ENCODE data around the gene CEPT1.

Gene CEPT1

DNA sequence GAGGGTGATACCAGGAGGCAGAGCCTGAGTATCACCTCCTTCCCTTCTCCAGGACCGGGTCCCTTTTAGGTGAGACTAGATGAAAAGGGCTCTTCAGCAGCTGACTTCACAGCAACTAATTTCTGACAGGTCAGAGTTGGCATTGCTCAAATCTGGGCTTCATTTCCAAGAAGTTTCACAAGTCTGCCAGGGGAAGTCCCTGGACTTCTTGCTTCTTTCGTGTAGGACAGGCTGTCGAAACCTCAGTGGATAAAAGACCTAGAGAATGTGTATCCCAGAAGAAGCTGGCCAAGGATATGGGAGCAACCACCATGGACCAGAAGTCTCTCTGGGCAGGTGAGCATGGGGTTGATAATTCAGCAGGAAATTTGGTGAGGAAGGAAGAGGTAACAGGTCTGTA is 87.4 kb downstream of the CEPT1 start, which contains the start of gene CHI3L2:
Gene CHI3L2 (plus strand): TSS at position 280 of the 400 bp plus-strand sequence. CDS start 17 bp downstream, at position 297.
- DNase-seq (ENCODE audit: low read depth in 2 of 2), result no peak

DNA sequence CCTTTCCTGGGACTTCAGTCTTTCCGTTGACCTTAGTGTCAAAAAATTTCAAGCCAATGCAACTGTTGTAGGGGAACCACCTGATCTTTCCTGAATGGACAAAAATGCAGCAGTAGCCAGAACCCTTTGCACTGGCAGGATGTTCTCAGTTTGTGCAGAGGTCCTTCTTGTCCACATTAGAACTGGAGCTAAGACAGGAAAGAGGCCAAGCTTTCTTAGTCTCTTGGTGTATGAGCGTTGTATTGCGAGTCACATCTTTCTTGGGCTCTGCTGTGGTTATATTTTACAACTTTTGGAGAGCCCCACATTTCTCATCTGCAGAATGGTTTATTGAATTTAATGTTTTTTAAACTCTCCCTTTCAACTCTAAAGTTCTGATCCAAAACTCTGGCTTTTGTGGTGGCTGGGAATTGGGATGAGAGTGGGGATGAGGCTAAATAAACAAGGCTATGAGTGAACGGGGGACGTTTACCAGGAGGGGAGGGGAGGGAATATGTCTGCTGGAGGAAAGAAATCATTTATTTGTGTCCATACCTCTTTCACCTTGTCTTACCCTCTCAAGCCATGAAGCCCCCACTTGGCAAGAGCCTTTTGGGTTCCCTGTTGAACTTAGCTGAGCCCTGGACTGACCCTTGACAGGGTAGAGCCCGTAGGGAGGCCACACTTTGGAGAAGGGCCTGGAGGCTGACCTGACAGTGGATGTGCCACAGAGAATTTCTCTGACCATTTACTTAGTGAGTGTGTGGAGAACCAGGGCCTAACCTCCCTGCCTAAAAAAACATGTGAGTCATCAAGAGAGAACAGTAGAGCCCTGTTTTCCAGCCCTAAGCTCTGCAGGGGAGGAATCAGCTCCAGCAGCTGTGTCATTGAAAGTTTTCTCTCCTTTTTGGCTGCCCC is 88.1 kb downstream of the CEPT1 start:
- DNase-seq (ENCODE audit: low read depth in 2 of 2), result no peak

DNA sequence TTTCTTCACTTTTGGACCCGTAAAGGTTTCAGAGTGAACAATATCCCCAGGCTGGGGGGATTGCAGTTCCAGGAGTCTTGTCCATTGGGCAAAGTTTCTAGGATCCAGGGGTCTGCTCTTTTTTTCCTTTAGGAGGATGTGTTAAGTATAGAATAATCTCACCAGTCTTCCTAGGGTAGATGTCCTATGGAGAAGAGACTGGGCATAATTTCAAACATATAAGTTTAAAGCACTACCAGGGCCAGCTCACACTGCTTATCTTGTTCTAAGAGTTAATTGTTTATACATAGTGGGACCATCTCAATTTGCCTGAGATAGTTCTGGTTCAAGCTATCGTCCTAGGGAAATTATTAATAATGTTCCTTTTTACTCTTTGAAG is 88.7 kb downstream of the CEPT1 start:
- no peak for DNase-seq (ENCODE audit: low read depth in 2 of 2)

DNA sequence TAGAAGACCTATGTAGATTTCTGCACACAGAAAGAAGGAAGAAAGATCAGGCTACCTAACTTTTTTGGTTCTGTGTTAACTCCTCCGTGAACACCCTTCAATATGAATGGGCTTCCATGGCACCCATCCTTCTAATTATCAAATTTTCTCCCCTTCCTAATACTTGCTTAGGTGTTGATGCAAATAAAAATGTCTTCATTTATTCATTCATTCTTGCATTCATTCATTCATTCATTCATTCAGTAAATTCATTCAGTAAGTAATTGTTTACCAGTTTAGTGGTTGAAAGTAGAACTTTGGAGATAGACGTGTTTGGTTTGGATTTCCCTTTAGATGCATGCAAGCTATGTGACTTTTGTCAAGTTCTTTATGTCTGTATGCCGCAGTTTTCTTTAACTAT is 92.1 kb downstream of the CEPT1 start:
- DNase-seq (ENCODE audit: low read depth in 2 of 2), result no peak

DNA sequence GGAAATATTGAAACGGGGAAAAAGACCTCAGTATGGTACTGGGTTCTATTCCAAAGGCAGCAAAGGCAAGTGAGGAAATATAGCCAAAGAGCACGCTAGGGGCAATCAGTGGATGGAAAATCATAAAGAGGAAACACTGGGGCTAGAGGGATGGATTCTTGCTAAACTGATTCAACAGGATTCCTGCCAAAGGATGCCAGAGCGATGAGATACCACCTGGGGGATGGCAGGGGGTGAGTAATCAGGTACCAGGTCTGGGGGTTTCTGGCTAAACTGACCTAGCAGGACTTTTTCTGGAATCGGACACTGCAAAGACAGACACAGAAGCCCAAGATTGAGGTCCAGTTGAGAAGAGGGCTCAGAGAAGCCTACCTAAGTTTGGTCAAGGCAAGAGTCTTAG is 94.2 kb downstream of the CEPT1 start:
- no peak for DNase-seq (ENCODE audit: low read depth in 2 of 2)
